ENCODE measurements around the gene MYO1B.

The MYO1B gene

GRCh38 chr2:191301971-191302370, 56.8 kb downstream of the MYO1B start:
- no peak for DNase-seq

- DNase-seq: no peak
These were observed 57.4 kb downstream of the MYO1B start for GRCh38 chr2:191302459-191303139.

- no peak for DNase-seq
These were observed 58.2 kb downstream of the MYO1B start for GRCh38 chr2:191303140-191304005.

GRCh38 chr2:191304939-191305875, 60.0 kb downstream of the MYO1B start:
- DNase-seq: no peak

- DNase-seq: no peak
These were observed 62.8 kb downstream of the MYO1B start for GRCh38 chr2:191308026-191308425.

- DNase-seq: no peak
These were observed 66.0 kb downstream of the MYO1B start for GRCh38 chr2:191311156-191311555.

- DNase-seq: no peak
These were observed 66.4 kb downstream of the MYO1B start for GRCh38 chr2:191311627-191312026.

- no peak for DNase-seq
These were observed 67.0 kb downstream of the MYO1B start for GRCh38 chr2:191312163-191312562.

- DNase-seq: no peak
These were observed 67.5 kb downstream of the MYO1B start for GRCh38 chr2:191312662-191313061.

- no peak for DNase-seq
These were observed 69.6 kb downstream of the MYO1B start for GRCh38 chr2:191314697-191315364.

GRCh38 chr2:191315365-191315752, 70.2 kb downstream of the MYO1B start:
- no peak for DNase-seq

- no peak for DNase-seq
These were observed 71.2 kb downstream of the MYO1B start for GRCh38 chr2:191316246-191316994.

- no peak for DNase-seq
These were observed 73.0 kb downstream of the MYO1B start for GRCh38 chr2:191318037-191318728.

GRCh38 chr2:191318729-191319078, 73.5 kb downstream of the MYO1B start:
- peak; percentile 83 for DNase-seq

GRCh38 chr2:191319186-191319585, 74.0 kb downstream of the MYO1B start:
- DNase-seq: peak; percentile 64

- DNase-seq: no peak
These were observed 75.7 kb downstream of the MYO1B start for GRCh38 chr2:191320881-191321280.

GRCh38 chr2:191321861-191322662, 76.9 kb downstream of the MYO1B start:
- DNase-seq: no peak

- no peak for DNase-seq
These were observed 77.8 kb downstream of the MYO1B start for GRCh38 chr2:191322828-191323506.

- no peak for DNase-seq
These were observed 80.6 kb downstream of the MYO1B start for GRCh38 chr2:191325651-191326365.
